ENCODE data around the gene TVP23C. TPM values are rescaled to one million over a fixed set of nuclear protein-coding genes. Genes with fewer than 3 reads are reported as not detected.
"Not testable (repeated sequence)": the region's sequence is repeated elsewhere in the genome, so short reads cannot be mapped to it uniquely, and the experiment has no call there.

Gene TVP23C
- total RNA-seq, 1 experiment from 2014 or later: 45.5 TPM

DNA sequence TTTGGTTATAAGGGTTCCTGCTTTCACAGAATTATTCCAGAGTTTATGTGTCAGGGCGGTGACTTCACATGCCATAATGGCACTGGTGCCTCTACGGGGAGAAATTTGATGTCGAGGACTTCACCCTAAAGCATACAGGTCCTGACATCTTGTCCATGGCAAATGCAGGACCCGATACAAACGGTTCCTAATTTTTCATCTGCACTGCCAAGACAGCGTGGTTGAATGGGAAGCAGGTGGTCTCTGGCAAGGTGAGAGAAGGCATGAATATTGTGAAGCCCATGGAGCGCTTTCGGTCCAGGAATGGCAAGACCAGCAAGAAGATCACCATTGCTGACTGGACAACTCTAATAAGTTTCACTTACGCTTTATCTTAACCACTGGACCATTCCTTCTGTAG is 56.3 kb downstream of the TVP23C start:
- H3K27ac ChIP-seq: no peak overlapping the region
- no peaks in the 10 kb centered on the region for H3K9me3 ChIP-seq (ENCODE audit: insufficient read depth, low read depth)
- H3K9me2 ChIP-seq (ENCODE audit: insufficient read depth): no peaks in the 10 kb centered on the region
- no peak overlapping the region for H3K4me2 ChIP-seq
- no peak overlapping the region for H3K4me3 ChIP-seq
- no peaks in the 10 kb centered on the region for H3K27me3 ChIP-seq (ENCODE audit: insufficient read depth, low read depth)
- no peaks in the 10 kb centered on the region for H3K36me3 ChIP-seq (ENCODE audit: low read depth)
- ChIA-PET POLR2A (ENCODE audit: unreplicated experiment) (no interaction called here), CTCF (interaction anchor here (0.6 kb wide), 1 partner anchor 70 kb away, joined by 3 read pairs; no protein-coding TSS in a partner anchor)
- H3F3A ChIP-seq (ENCODE audit: insufficient read depth, low read depth): no peaks in the 10 kb centered on the region
- DNase-seq: no peak
- TF ChIP-seq, protein P1, sequence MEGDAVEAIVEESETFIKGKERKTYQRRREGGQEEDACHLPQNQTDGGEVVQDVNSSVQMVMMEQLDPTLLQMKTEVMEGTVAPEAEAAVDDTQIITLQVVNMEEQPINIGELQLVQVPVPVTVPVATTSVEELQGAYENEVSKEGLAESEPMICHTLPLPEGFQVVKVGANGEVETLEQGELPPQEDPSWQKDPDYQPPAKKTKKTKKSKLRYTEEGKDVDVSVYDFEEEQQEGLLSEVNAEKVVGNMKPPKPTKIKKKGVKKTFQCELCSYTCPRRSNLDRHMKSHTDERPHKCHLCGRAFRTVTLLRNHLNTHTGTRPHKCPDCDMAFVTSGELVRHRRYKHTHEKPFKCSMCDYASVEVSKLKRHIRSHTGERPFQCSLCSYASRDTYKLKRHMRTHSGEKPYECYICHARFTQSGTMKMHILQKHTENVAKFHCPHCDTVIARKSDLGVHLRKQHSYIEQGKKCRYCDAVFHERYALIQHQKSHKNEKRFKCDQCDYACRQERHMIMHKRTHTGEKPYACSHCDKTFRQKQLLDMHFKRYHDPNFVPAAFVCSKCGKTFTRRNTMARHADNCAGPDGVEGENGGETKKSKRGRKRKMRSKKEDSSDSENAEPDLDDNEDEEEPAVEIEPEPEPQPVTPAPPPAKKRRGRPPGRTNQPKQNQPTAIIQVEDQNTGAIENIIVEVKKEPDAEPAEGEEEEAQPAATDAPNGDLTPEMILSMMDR (conservative IDR thresholded peaks at IDR 0.05): no peak
- no peak for TF ChIP-seq EZH2 (IDR thresholded peaks at IDR 0.05; ENCODE audit: low read depth)
- H2AFZ ChIP-seq: no peak overlapping the region
- H3K79me2 ChIP-seq (ENCODE audit: low read depth): no peaks in the 10 kb centered on the region
- no TSS peak for BruUV-seq (replicated peaks)
- no peaks in the 10 kb centered on the region for H4K20me1 ChIP-seq (ENCODE audit: insufficient read depth)
- intact Hi-C loops (cut with micrococcal nuclease; ENCODE audit: unreplicated experiment): no loop called here
- H3K4me1 ChIP-seq (replicated peaks; ENCODE audit: insufficient read depth): no peaks in the 10 kb centered on the region

DNA sequence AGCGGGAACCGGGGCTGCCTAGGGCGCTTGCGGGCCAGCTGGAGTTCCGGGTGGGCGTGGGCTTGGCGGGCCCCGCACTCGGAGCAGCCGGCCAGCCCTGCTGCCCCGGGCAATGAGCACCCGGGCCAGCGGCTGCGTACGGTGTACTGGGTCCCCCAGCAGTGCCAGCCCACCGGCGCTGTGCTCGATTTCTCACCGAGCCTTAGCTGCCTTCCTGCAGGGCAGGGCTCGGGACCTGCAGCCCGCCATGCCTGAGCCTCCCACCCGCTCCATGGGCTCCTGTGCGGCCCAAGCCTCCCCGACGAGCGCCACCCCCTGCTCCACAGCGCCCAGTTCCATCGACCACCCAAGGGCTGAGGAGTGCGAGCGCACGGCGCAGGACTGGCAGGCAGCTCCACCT is 57.6 kb downstream of the TVP23C start:
- H4K20me1 ChIP-seq (ENCODE audit: insufficient read depth); H3K9me3 ChIP-seq (ENCODE audit: insufficient read depth, low read depth); H3K4me3 ChIP-seq; H3F3A ChIP-seq (ENCODE audit: insufficient read depth, low read depth); H3K79me2 ChIP-seq (ENCODE audit: low read depth); CTCF ChIA-PET; POLR2A ChIA-PET (ENCODE audit: unreplicated experiment); H2AFZ ChIP-seq; H3K27me3 ChIP-seq (ENCODE audit: insufficient read depth, low read depth); DNase-seq; H3K4me2 ChIP-seq; H3K36me3 ChIP-seq (ENCODE audit: low read depth); BruUV-seq (replicated peaks); H3K9me2 ChIP-seq (ENCODE audit: insufficient read depth); H3K4me1 ChIP-seq (replicated peaks; ENCODE audit: insufficient read depth); intact Hi-C loops (cut with micrococcal nuclease; ENCODE audit: unreplicated experiment); H3K27ac ChIP-seq: not testable (repeated sequence)

DNA sequence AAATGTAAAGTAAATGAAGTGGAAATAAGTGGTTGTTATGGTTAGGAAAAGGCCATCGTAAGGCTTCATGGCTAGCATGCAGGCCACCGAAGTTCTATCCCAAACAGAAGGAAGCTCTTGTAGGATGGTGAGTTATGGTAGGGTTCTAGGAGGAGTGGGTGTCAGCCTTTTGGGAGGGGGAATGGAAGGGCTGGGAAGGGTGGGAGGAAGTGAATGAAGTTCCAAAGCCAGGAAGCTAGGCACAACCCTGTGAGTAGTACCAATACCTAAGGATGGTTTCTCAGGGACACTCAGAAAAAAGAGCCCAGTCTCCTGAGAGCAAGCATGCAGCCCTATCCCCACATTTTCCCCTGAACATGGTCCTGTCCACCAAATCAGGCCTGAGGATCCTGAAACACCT is 59.6 kb downstream of the TVP23C start:
- TF ChIP-seq EZH2 (IDR thresholded peaks at IDR 0.05; ENCODE audit: low read depth): no peak
- TF ChIP-seq, protein P1 (conservative IDR thresholded peaks at IDR 0.05): no peak
- CTCF ChIA-PET: interaction anchor here (1.2 kb wide), 1 partner anchor 240 kb away, joined by 7 read pairs; no protein-coding TSS in a partner anchor
- H3K79me2 ChIP-seq (ENCODE audit: low read depth): no peaks in the 10 kb centered on the region
- no peaks in the 10 kb centered on the region for H3F3A ChIP-seq (ENCODE audit: insufficient read depth, low read depth)
- H3K4me2 ChIP-seq: no peak overlapping the region
- H3K4me1 ChIP-seq (replicated peaks; ENCODE audit: insufficient read depth): no peaks in the 10 kb centered on the region
- no peaks in the 10 kb centered on the region for H4K20me1 ChIP-seq (ENCODE audit: insufficient read depth)
- no peak for DNase-seq
- H3K27ac ChIP-seq: no peak overlapping the region
- no TSS peak for BruUV-seq (replicated peaks)
- no peak overlapping the region for H2AFZ ChIP-seq
- no peaks in the 10 kb centered on the region for H3K36me3 ChIP-seq (ENCODE audit: low read depth)
- H3K9me2 ChIP-seq (ENCODE audit: insufficient read depth): no peaks in the 10 kb centered on the region
- POLR2A ChIA-PET (ENCODE audit: unreplicated experiment): no interaction called here
- H3K9me3 ChIP-seq (ENCODE audit: insufficient read depth, low read depth): no peaks in the 10 kb centered on the region
- H3K27me3 ChIP-seq (ENCODE audit: insufficient read depth, low read depth): no peaks in the 10 kb centered on the region
- intact Hi-C loops (cut with micrococcal nuclease; ENCODE audit: unreplicated experiment): loop anchor here (1.0 kb wide), 1 partner anchor 243 kb away; no protein-coding TSS in a partner anchor
- no peak overlapping the region for H3K4me3 ChIP-seq

Measured in PC-9 (cell line).